B cell (primary cell): ENCODE results near the gene VAV2. TPM values are rescaled to one million over a fixed set of nuclear protein-coding genes. Genes with fewer than 3 reads are reported as not detected.

Experiments used
- ATAC-seq: fragments of 200-7000 bp; cut with Tn5 transposase; one replicate; pipeline ENCODE4 v1.10.0; 2021; ENCODE audit warnings: low read depth, mild to moderate bottlenecking, moderate number of reproducible peaks, moderate library complexity
- CTCF ChIA-PET: fragments of 350-600 bp; sonication (Branson Sonifier 250); formaldehyde crosslinking; loops from one replicate; lab custom pipeline; 2021; ENCODE audit warnings: antibody characterized with exemption, inconsistent platforms; lab: Charles Lee
- POLR2A ChIA-PET: fragments of 350-600 bp; sonication (Branson Sonifier 250); formaldehyde crosslinking; loops from one replicate; lab custom pipeline; 2021; ENCODE audit warnings: antibody characterized with exemption; lab: Charles Lee
- DNase-seq: peaks from one replicate; pipeline ENCODE4 v3.0.0; 2013
- H2AFZ ChIP-seq: 2 replicates; pipeline ENCODE4 v1.6.1; 2012; ENCODE audit warnings: mild to moderate bottlenecking, low read depth, low read length; ENCODE audit not compliant: insufficient read depth, poor library complexity, severe bottlenecking
- H3K27ac ChIP-seq, 2 donors: 1 replicate in 1 of 2; 2 replicates in 1 of 2; pipeline ENCODE4 v1.5.1; 2012 to 2013; ENCODE audit warnings: low read length in 2 of 2, mild to moderate bottlenecking in 2 of 2, moderate library complexity in 1 of 2
- H3K27me3 ChIP-seq, 4 experiments: fragments of 200-600 bp in 1 of 4; sonication (generic) in 1 of 4; replicated peaks in 1 of 4; 1 replicate in 2 of 4; 2 replicates in 2 of 4; pipeline versions ENCODE4 v1.6.1 to v1.7.0; 2013 to 2016; ENCODE audit warnings: low read length in 3 of 4, mild to moderate bottlenecking in 2 of 4, mixed read lengths in 1 of 4, moderate library complexity in 1 of 4; ENCODE audit not compliant: insufficient read depth in 4 of 4, control insufficient read depth in 3 of 4; ENCODE audit errors: control extremely low read depth in 1 of 4
- H3K36me3 ChIP-seq, 2 experiments: replicated peaks in 1 of 2; 1 replicate in 1 of 2; 2 replicates in 1 of 2; pipeline versions ENCODE4 v1.6.1 to v1.7.1; 2013; ENCODE audit warnings: low read length in 1 of 2; ENCODE audit not compliant: insufficient read depth in 2 of 2, control insufficient read depth in 1 of 2; ENCODE audit errors: control extremely low read depth in 1 of 2, extremely low read depth in 1 of 2
- H3K4me1 ChIP-seq, 2 donors: fragments of 200-600 bp in 1 of 2; sonication (generic) in 1 of 2; 1 replicate in 1 of 2; 2 replicates in 1 of 2; pipeline versions ENCODE4 v1.5.1 to v1.6.1; 2013 to 2017; ENCODE audit warnings: low read length in 2 of 2; ENCODE audit not compliant: control insufficient read depth in 2 of 2, insufficient read depth in 2 of 2
- H3K4me2 ChIP-seq: replicated peaks from 2 replicates; pipeline ENCODE3; 2012; ENCODE audit warnings: mild to moderate bottlenecking, low read depth, low read length; ENCODE audit not compliant: poor library complexity, severe bottlenecking
- H3K4me3 ChIP-seq, 5 experiments: fragments of 200-600 bp in 1 of 5; sonication (generic) in 1 of 5; 1 replicate in 3 of 5; 2 replicates in 2 of 5; pipeline versions ENCODE4 v1.5.1 to v1.7.0; 2011 to 2016; ENCODE audit warnings: low read length in 4 of 5, mild to moderate bottlenecking in 4 of 5, low read depth in 2 of 5, control low read depth in 1 of 5, moderate library complexity in 1 of 5; ENCODE audit not compliant: insufficient read depth in 1 of 5; ENCODE audit errors: control extremely low read depth in 1 of 5, extremely low read depth in 1 of 5
- H3K79me2 ChIP-seq: fragments of 200-600 bp; sonication (generic); one replicate; pipeline ENCODE4 v1.6.0; 2016; ENCODE audit warnings: low read length; ENCODE audit not compliant: control insufficient read depth, insufficient read depth
- H3K9ac ChIP-seq: fragments of 200-600 bp; sonication (generic); 2 replicates; pipeline ENCODE4 v1.6.1; 2017; ENCODE audit warnings: mild to moderate bottlenecking, low read length, moderate library complexity
- H3K9me3 ChIP-seq, 3 donors: one replicate each; pipeline versions ENCODE4 v1.6.1 to v1.7.1; 2013; ENCODE audit warnings: low read length in 2 of 3; ENCODE audit not compliant: control insufficient read depth in 2 of 3, insufficient read depth in 1 of 3; ENCODE audit errors: control extremely low read depth in 1 of 3
- H4K20me1 ChIP-seq: 2 replicates; pipeline ENCODE4 v1.6.0; 2012; ENCODE audit warnings: mild to moderate bottlenecking, low read length; ENCODE audit not compliant: insufficient read depth, control insufficient read depth, poor library complexity, severe bottlenecking
- H3K27ac Mint-ChIP-seq: one replicate; pipeline ENCODE4 v1.8.0; 2021; ENCODE audit warnings: mixed read lengths
- H3K27me3 Mint-ChIP-seq: one replicate; pipeline ENCODE4 v1.8.0; 2021; ENCODE audit warnings: mixed read lengths
- H3K4me1 Mint-ChIP-seq: one replicate; pipeline ENCODE4 v1.8.0; 2021; ENCODE audit warnings: mixed read lengths
- H3K4me3 Mint-ChIP-seq: one replicate; pipeline ENCODE4 v1.8.0; 2021; ENCODE audit warnings: mixed read lengths
- H3K9me3 Mint-ChIP-seq: one replicate; pipeline ENCODE4 v1.8.0; 2022; ENCODE audit warnings: mixed read lengths; ENCODE audit not compliant: insufficient read depth
- EZH2 ChIP-seq: IDR thresholded peaks from 2 replicates; pipeline ENCODE4 v1.6.1; 2012; ENCODE audit warnings: borderline replicate concordance, low read depth, mild to moderate bottlenecking, moderate library complexity, low read length; ENCODE audit not compliant: insufficient read depth, poor library complexity, severe bottlenecking
- WGBS: methylation state at CpG from one replicate; pipeline ENCODE4 v1.1.5; 2013; ENCODE audit warnings: missing lambda C conversion rate; ENCODE audit not compliant: insufficient coverage; 5-methylcytosine and 5-hydroxymethylcytosine counted together
- intact Hi-C: fragments of 100-400 bp; cut with micrococcal nuclease; formaldehyde crosslinking; loops from one replicate; pipeline ENCODE4 v1.10.0; 2022
- polyA plus RNA-seq: library from polyadenylated mRNA; depleted of rRNA; stranded (reverse); fragments of >200 nt; gene quantifications from 2 replicates; pipeline ENCODE4 v1.2.3, GENCODE V29; 2012
- total RNA-seq, 2 donors: library from RNA; stranded (reverse); fragments of 120-200 nt in 1 of 2; gene quantifications; 1 replicate in 1 of 2; 2 replicates in 1 of 2; pipeline versions ENCODE4 v1.2.3 to v1.2.4, GENCODE V29; 2013 to 2022
- TF ChIP-seq, protein P1 (sequence below): fragments of 200-600 bp; IDR thresholded peaks from one replicate; pipeline ENCODE4 v1.8.0; 2022; ENCODE audit warnings: antibody characterized with exemption, mild to moderate bottlenecking

VAV2 gene
- total and polyA plus RNA-seq, 2 donors (not counting 1 experiment from before 2014, with no cell fraction given) = 34.4 to 128 TPM

DNA sequence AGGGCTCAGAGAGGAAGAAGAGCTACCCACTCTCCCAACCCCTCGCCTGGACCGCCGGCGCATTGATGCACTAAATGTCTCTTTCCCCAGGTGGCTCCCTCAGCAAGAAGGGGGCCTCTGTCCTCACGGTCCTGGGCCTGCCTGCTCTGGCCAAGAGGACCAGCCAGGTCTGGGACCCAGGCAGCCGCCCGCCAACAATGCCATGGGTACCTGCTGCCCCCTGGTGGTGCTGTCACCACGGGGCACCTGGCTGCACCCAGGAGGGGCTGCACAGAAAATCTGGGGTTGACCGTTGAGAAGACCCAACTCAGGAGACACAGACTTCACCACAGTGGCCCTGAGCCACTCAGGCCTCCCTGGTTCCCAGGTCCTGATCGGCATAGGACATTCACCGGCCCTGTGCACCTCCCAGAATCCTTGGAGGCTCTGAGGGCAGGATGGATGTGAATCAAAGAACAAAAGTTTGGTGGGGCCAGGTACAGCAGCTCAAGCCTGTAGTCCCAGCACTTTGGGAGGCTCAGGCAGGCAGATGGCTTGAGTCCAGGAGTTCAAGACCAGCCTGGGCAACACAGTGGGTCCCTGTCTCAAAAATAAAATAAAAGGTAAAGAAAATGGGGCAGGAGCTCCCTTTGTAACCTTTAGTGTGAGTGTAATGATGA, 2.4 kb upstream of the VAV2 start:
- ChIA-PET POLR2A (interaction anchor here (0.6 to 2.8 kb wide), 8 partner anchors 39 to 522 kb away, joined by 3 to 18 read pairs (median 8); no protein-coding TSS in a partner anchor), CTCF (interaction anchor here (0.5 to 5.8 kb wide), 64 partner anchors 9 to 392 kb away, joined by 3 to 561 read pairs (median 4); partner anchors contain the start of gene BRD3OS)
- Mint-ChIP-seq H3K9me3 (no peaks in the 10 kb centered on the region), H3K4me3 (peak overlapping the region; percentile 89), H3K27ac (peak overlapping the region; percentile 80), H3K4me1 (peaks cover 24% of the 10 kb centered on the region), H3K27me3 (no peaks in the 10 kb centered on the region)
- DNase-seq = peak; percentile 86
- no peak overlapping the region for H3K9ac ChIP-seq
- peaks cover 27 to 33% of the 10 kb centered on the region in 2 donors for H3K4me1 ChIP-seq
- peaks cover 34% of the 10 kb centered on the region for H3K79me2 ChIP-seq
- H3K27me3 ChIP-seq = no peaks in the 10 kb centered on the region
- H2AFZ ChIP-seq = no peak overlapping the region
- no peaks in the 10 kb centered on the region for H3K9me3 ChIP-seq
- peak overlapping the region; percentile 99 for H3K4me2 ChIP-seq
- H3K36me3 ChIP-seq = no peaks in the 10 kb centered on the region
- peak; percentile 34 for ATAC-seq
- no peak overlapping the region for H3K27ac ChIP-seq
- H4K20me1 ChIP-seq = peaks cover 19% of the 10 kb centered on the region
- H3K4me3 ChIP-seq = no peak overlapping the region
- no peak for TF ChIP-seq EZH2
- TF ChIP-seq, protein P1, sequence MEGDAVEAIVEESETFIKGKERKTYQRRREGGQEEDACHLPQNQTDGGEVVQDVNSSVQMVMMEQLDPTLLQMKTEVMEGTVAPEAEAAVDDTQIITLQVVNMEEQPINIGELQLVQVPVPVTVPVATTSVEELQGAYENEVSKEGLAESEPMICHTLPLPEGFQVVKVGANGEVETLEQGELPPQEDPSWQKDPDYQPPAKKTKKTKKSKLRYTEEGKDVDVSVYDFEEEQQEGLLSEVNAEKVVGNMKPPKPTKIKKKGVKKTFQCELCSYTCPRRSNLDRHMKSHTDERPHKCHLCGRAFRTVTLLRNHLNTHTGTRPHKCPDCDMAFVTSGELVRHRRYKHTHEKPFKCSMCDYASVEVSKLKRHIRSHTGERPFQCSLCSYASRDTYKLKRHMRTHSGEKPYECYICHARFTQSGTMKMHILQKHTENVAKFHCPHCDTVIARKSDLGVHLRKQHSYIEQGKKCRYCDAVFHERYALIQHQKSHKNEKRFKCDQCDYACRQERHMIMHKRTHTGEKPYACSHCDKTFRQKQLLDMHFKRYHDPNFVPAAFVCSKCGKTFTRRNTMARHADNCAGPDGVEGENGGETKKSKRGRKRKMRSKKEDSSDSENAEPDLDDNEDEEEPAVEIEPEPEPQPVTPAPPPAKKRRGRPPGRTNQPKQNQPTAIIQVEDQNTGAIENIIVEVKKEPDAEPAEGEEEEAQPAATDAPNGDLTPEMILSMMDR = peak; percentile 99
- 6% methylated on average over 11 of the region's 11 CpGs for WGBS
- intact Hi-C loops = loop anchor here (1.0 to 5.0 kb wide), 5 partner anchors 31 to 462 kb away; partner anchors contain the start of genes ADAMTSL2 and BRD3OS
